Activated naive CD4-positive, alpha-beta T cell treated with anti-CD3 and anti-CD28 coated beads, Interleukin-2, amount 10 ng/mL, durations not matched to agents 7 days and 5 days (primary cell): Measurements from ENCODE around the gene MRPS23.
A peak's percentile ranks its signal among the peaks of the same experiment; 100 is the strongest.

Experiments used
- CTCF ChIA-PET: fragments of 350-600 bp; sonication (Branson Sonifier 250); formaldehyde crosslinking; loops from one replicate; lab custom pipeline; 2021; ENCODE audit warnings: antibody characterized with exemption; lab: Charles Lee
- DNase-seq: peaks from one replicate; pipeline ENCODE4 v3.0.0-alpha.2; 2020
- H3K27ac Mint-ChIP-seq: one replicate; pipeline ENCODE4 v1.8.0; 2021; ENCODE audit warnings: mild to moderate bottlenecking, moderate library complexity, mixed read lengths
- H3K27me3 Mint-ChIP-seq: one replicate; pipeline ENCODE4 v1.8.0; 2021; ENCODE audit warnings: mild to moderate bottlenecking, mixed read lengths
- H3K36me3 Mint-ChIP-seq: one replicate; pipeline ENCODE4 v1.8.0; 2021; ENCODE audit warnings: mixed read lengths
- H3K4me1 Mint-ChIP-seq: one replicate; pipeline ENCODE4 v1.8.0; 2021; ENCODE audit warnings: mixed read lengths
- H3K4me3 Mint-ChIP-seq: one replicate; pipeline ENCODE4 v1.8.0; 2021; ENCODE audit warnings: mild to moderate bottlenecking, moderate library complexity, mixed read lengths
- H3K9me3 Mint-ChIP-seq: one replicate; pipeline ENCODE4 v1.8.0; 2021; ENCODE audit warnings: mixed read lengths

MRPS23 gene

GRCh38 chr17:57849874-57850754 lies at the start of gene MRPS23:
MRPS23 (minus strand) TSS chr17:57850044; CDS start chr17:57850010, 34 bp downstream.
- peaks cover 22% of the 10 kb centered on the region for H3K36me3 Mint-ChIP-seq
- CTCF ChIA-PET, result interaction anchor here (0.7 to 14.6 kb wide), 4 partner anchors 10 to 148 kb away, joined by 3 to 207 read pairs (median 10); no protein-coding TSS in a partner anchor
- peaks cover 8% of the 10 kb centered on the region for H3K27me3 Mint-ChIP-seq
- H3K9me3 Mint-ChIP-seq, result no peaks in the 10 kb centered on the region
- peak; percentile 98 for DNase-seq
- H3K4me3 Mint-ChIP-seq, result peak within 1 kb of the TSS; percentile 85
- peak within 1 kb of the TSS; percentile 97 for H3K27ac Mint-ChIP-seq
- H3K4me1 Mint-ChIP-seq, result peaks cover 43% of the 10 kb centered on the region

DNA sequence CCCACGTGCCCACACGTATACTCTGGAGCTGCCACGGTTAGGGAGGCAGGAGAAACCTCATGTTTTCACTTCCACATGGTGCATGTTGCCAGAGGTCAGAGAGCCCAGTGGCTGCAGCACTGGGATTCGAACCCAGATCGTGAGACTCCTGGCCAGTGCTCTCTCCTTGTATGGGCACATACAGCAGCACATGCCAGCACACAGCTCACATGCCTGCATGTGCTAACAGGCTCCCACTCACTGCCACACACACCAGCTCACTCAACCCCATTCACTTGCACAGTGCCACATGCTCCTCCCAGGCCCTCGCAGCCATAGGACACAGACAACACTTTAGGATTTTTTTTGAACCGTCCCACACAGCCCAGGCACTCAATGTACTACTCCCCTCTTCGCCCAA lies 49.5 kb upstream of the MRPS23 start:
- Mint-ChIP-seq H3K27ac (no peak overlapping the region), H3K4me3 (no peak overlapping the region), H3K9me3 (no peaks in the 10 kb centered on the region), H3K4me1 (peaks cover 32% of the 10 kb centered on the region), H3K27me3 (peaks cover 8% of the 10 kb centered on the region), H3K36me3 (no peaks in the 10 kb centered on the region)
- CTCF ChIA-PET, result interaction anchor here (0.8 to 1.0 kb wide), 2 partner anchors 8 to 99 kb away, joined by 3 to 4 read pairs; no protein-coding TSS in a partner anchor
- DNase-seq, result no peak

GRCh38 chr17:57898487-57899311 lies 48.9 kb upstream of the MRPS23 start:
- no peak for DNase-seq
- CTCF ChIA-PET, result interaction anchor here (0.7 to 1.1 kb wide), 4 partner anchors 9 to 99 kb away, joined by 3 to 4 read pairs (median 4); no protein-coding TSS in a partner anchor
- Mint-ChIP-seq H3K4me3 (no peak overlapping the region), H3K36me3 (no peaks in the 10 kb centered on the region), H3K4me1 (peaks cover 27% of the 10 kb centered on the region), H3K27ac (no peak overlapping the region), H3K9me3 (no peaks in the 10 kb centered on the region), H3K27me3 (peaks cover 9% of the 10 kb centered on the region)

DNA sequence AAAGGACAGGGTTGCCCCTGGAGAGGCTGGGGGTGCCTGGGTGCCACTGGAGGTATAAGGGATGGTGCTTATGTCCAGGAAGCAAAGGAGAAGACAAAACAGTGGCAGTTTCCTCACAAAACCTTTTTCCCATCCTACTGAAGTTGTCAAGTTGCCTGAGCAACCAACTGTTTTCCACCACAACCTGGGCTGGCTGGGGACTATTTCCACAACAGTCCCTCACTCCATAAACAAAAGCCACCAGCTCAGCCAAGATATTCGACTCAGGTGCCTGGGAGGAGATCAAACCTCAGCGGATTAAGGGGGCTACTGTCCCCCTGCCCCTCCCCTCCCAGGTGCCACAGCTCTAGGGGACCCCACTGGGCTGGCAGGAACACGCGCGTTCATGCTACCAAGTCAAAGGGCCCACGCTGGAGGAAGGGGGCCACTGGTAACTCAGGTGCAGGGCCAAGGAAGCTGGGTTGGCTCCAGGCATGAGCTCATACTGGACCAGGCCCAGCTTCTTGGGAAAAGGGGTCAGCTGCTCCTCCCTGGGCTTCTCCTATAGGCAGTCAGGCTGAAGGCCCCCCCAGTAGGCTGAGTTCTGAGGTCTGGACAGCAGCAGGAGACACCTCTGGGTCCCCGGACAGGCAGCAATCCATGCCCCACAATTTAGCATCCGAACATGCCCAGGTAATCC lies 45.7 kb upstream of the MRPS23 start:
- CTCF ChIA-PET, result interaction anchor here (0.7 to 3.8 kb wide), 5 partner anchors 9 to 99 kb away, joined by 3 to 18 read pairs (median 3); partner anchors contain the start of gene CUEDC1
- Mint-ChIP-seq H3K4me3 (no peak overlapping the region), H3K27me3 (peaks cover 33% of the 10 kb centered on the region), H3K27ac (no peak overlapping the region), H3K36me3 (no peaks in the 10 kb centered on the region), H3K4me1 (peaks cover 18% of the 10 kb centered on the region), H3K9me3 (no peaks in the 10 kb centered on the region)
- DNase-seq, result no peak

DNA sequence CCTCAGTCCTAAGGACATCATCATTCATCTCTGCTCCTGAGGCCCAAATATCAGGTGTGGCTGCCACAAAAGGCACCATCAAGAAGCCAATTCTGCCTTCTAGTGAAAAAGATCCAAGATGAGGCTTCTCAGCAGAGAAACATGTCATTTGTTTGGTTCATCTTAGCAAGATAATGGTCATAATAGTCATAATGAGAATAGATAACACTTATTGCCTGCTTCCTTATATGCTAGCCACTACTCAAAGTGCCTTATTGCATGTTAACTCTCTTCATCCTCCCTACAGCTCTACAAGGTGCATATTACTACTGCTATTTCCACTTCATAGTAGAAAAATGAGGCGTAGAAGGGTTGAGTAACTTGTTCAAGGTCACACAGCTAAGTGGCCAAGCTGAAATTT lies 45.0 kb upstream of the MRPS23 start:
- H3K4me1 Mint-ChIP-seq, result peaks cover 14% of the 10 kb centered on the region
- no peaks in the 10 kb centered on the region for H3K9me3 Mint-ChIP-seq
- peaks cover 39% of the 10 kb centered on the region for H3K27me3 Mint-ChIP-seq
- H3K36me3 Mint-ChIP-seq, result no peaks in the 10 kb centered on the region
- H3K4me3 Mint-ChIP-seq, result no peak overlapping the region
- CTCF ChIA-PET, result interaction anchor here (0.7 to 3.8 kb wide), 4 partner anchors 10 to 100 kb away, joined by 3 to 18 read pairs (median 10); partner anchors contain the start of gene CUEDC1
- no peak for DNase-seq
- no peak overlapping the region for H3K27ac Mint-ChIP-seq

- CTCF ChIA-PET, result interaction anchor here (0.7 to 3.8 kb wide), 24 partner anchors 8 to 192 kb away, joined by 3 to 26 read pairs (median 5); partner anchors contain the start of genes CUEDC1 and SRSF1
These were observed 43.2 kb upstream of the MRPS23 start for GRCh38 chr17:57892820-57893595.

DNA sequence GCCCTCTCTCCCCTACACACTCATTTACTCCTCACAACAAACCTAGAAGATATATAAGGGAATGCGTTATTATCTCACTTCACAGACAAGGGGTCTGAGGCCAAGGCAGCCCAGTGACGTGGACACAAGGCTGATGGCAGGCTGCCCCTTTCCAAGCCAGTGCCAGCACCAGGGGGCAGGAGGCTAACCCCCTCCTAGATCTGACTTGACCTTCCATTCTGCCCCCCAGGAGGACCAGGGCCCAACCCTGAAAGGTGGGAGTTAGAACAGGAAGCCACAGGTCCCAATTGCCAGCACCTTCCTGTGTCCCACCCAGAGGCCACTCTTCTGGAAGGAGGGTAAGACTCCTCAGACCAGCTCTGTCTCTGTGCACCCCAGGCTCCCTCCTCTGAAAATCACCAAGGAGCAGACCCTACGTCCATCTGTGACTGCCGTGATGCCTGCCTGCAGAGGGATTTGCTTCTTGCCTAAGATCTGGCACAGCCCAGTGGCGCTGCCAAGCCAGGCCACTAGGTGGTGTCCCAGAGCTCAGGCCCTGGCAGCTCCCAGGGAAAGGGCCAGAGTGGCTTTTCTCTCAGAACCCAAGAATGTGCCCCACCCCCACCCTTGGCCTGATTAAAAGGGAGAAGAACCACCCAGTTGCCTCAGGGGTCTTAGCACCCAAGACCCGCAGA lies 42.4 kb upstream of the MRPS23 start:
- no peaks in the 10 kb centered on the region for H3K9me3 Mint-ChIP-seq
- CTCF ChIA-PET, result interaction anchor here (0.7 to 3.8 kb wide), 24 partner anchors 9 to 192 kb away, joined by 3 to 26 read pairs (median 5); partner anchors contain the start of genes CUEDC1 and SRSF1
- no peak overlapping the region for H3K27ac Mint-ChIP-seq
- no peak overlapping the region for H3K4me3 Mint-ChIP-seq
- peak; percentile 84 for DNase-seq
- H3K4me1 Mint-ChIP-seq, result peaks cover 7% of the 10 kb centered on the region
- no peaks in the 10 kb centered on the region for H3K36me3 Mint-ChIP-seq
- H3K27me3 Mint-ChIP-seq, result peaks cover 54% of the 10 kb centered on the region

More at GRCh38 chr17:57892820-57893595, 43.2 kb upstream of the MRPS23 start:
- H3K36me3 Mint-ChIP-seq, result no peaks in the 10 kb centered on the region
- no peak overlapping the region for H3K27ac Mint-ChIP-seq
- H3K27me3 Mint-ChIP-seq, result peaks cover 54% of the 10 kb centered on the region
- H3K9me3 Mint-ChIP-seq, result no peaks in the 10 kb centered on the region
- no peak overlapping the region for H3K4me3 Mint-ChIP-seq
- no peak for DNase-seq
- peaks cover 7% of the 10 kb centered on the region for H3K4me1 Mint-ChIP-seq

- H3K27ac Mint-ChIP-seq, result no peak overlapping the region
- H3K27me3 Mint-ChIP-seq, result peaks cover 63% of the 10 kb centered on the region
- H3K36me3 Mint-ChIP-seq, result no peaks in the 10 kb centered on the region
- no peaks in the 10 kb centered on the region for H3K9me3 Mint-ChIP-seq
- CTCF ChIA-PET, result interaction anchor here (0.7 to 2.6 kb wide), 7 partner anchors 10 to 128 kb away, joined by 3 to 7 read pairs (median 3); no protein-coding TSS in a partner anchor
- H3K4me1 Mint-ChIP-seq, result peaks cover 7% of the 10 kb centered on the region
- no peak overlapping the region for H3K4me3 Mint-ChIP-seq
- no peak for DNase-seq
These were observed 41.0 kb upstream of the MRPS23 start for GRCh38 chr17:57890857-57891232.

DNA sequence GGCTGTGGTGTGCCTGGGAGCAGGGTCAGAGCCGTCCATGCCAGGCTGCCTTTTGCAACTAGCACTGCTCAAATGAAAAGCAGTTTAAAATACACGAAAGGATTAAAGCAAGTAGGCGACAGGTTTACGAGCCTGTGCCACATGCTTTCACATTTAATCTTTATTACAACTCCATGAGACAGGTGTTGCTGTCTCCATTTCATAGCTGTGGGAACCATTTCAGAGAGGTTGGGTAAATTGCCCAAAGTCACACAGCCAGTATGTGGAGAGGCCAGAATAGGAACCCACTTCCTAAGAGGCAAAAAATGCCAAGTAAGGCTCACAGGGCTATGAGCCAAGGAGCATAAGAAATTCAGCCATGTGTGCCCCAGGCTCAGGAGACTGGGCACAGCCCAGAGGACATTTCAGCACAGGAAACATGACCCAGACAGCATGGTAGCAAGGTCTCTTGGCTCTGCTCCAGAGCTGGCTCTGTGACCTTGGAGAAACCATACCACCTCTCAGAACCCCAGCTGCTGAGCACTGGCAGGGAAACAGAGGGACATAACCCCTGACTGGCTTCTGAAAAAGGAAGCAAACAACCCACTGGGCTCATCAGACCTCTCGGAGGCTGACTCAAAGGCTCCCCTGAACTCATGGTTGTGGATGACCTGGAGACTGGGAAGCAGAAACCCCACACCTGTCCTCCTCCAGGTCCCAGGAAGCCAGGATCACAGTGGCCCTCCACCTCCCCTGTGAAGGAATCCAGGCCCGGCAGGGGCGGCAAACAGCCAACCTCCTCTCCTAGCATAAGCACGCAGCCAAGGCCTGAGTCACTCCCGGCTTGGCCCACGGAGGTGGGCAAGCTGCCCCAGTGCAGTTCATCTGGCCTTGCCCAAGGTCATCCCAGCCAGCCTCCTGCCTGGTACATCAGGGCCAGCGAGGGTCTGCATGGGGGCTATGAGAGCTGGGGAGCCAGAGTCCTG lies 40.3 kb upstream of the MRPS23 start:
- Mint-ChIP-seq H3K27me3 (peaks cover 59% of the 10 kb centered on the region), H3K27ac (no peak overlapping the region), H3K9me3 (no peaks in the 10 kb centered on the region), H3K4me1 (peaks cover 7% of the 10 kb centered on the region), H3K4me3 (no peak overlapping the region), H3K36me3 (no peaks in the 10 kb centered on the region)
- CTCF ChIA-PET, result interaction anchor here (0.7 to 2.1 kb wide), 7 partner anchors 8 to 129 kb away, joined by 3 to 5 read pairs (median 3); no protein-coding TSS in a partner anchor
- no peak for DNase-seq

GRCh38 chr17:57889252-57889651 lies 39.4 kb upstream of the MRPS23 start:
- Mint-ChIP-seq H3K36me3 (no peaks in the 10 kb centered on the region), H3K4me1 (peaks cover 7% of the 10 kb centered on the region), H3K27me3 (peaks cover 69% of the 10 kb centered on the region), H3K9me3 (no peaks in the 10 kb centered on the region), H3K4me3 (no peak overlapping the region), H3K27ac (no peak overlapping the region)
- CTCF ChIA-PET, result interaction anchor here (1.6 to 1.8 kb wide), 2 partner anchors 9 to 23 kb away, joined by 3 to 4 read pairs; no protein-coding TSS in a partner anchor
- no peak for DNase-seq
